ENCODE data around the gene PPP1R12B. TPM values are rescaled to one million over a fixed set of nuclear protein-coding genes. Genes with fewer than 3 reads are reported as not detected.
"Not testable (repeated sequence)": the region's sequence is repeated elsewhere in the genome, so short reads cannot be mapped to it uniquely, and the experiment has no call there.

Gene PPP1R12B
- polyA plus RNA-seq, 3 donors = 17.4 to 24.0 (median 19.2) TPM

GRCh38 chr1:202430111-202430510, 81.6 kb downstream of the PPP1R12B start:
- not testable (repeated sequence) for DNase-seq (ENCODE audit: extremely low read depth in 1 of 11, low read depth in 9 of 11, low spot score in 4 of 11)

- not testable (repeated sequence) for DNase-seq (ENCODE audit: extremely low read depth in 1 of 11, low read depth in 9 of 11, low spot score in 4 of 11)
Measured at GRCh38 chr1:202432338-202432737, 83.8 kb downstream of the PPP1R12B start.

GRCh38 chr1:202433155-202434043, 84.9 kb downstream of the PPP1R12B start:
- DNase-seq (ENCODE audit: extremely low read depth in 1 of 11, low read depth in 9 of 11, low spot score in 4 of 11) = no peak

GRCh38 chr1:202434059-202434458, 85.6 kb downstream of the PPP1R12B start:
- no peak for DNase-seq (ENCODE audit: extremely low read depth in 1 of 11, low read depth in 9 of 11, low spot score in 4 of 11)

DNA sequence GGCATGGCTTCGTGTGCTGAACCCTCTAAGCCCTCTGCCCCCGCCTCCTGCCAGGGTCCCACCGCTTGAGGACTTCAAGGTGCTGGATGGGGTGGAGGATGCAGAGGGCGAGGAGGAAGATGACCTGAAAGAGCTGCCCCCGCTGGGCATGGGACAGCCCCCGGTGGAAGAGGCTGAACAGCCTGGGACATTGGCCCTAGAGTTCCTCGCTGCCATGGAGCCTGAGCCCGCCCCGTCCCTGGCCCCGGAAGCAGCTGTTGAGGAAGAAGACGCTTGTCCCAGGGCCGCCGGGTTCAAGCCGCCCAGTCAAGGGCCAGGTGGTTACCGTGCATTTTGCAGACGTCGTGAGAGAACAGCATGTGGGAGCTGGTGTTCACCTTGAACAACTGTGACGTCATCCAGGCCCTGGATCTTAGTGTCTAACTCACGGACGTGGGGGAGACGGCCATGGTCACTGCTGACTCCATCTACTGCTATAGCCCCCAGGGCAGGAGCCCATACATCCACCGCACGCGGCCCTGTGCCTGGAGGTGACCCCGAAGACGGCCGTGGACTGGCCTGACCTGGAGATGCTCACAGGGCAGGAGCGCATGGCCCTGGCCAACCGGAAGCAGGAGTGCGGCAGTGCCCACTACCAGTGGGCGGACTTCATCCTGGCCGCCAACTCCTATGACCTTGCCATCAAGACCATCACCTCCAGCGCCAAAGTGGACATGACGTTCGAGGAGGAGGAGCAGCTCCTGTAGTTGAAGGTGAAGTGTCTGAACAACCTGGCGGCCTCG, 90.1 kb downstream of the PPP1R12B start:
- no peak for DNase-seq (ENCODE audit: extremely low read depth in 1 of 11, low read depth in 9 of 11, low spot score in 4 of 11)

GRCh38 chr1:202439308-202439707, 90.8 kb downstream of the PPP1R12B start:
- no peak for DNase-seq (ENCODE audit: extremely low read depth in 1 of 11, low read depth in 9 of 11, low spot score in 4 of 11)

DNA sequence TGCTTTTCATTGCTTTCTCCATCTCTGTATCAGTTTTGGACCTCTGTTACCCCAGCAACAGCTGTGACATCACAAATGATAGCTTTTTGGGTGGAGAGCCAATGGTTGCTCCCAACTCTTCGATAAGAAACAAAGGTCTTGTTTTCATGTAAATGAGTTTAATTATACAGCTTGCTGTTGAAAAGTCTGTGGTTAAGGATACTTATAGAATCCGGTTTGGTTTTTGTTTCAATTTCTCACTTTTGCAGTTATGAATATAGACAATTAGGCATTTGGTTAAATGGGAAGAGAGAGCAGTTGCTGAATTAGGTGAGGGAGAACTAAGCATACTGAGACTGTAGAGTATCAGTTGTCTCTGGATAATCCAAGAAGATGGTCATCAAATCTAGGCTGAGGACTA, 99.6 kb downstream of the PPP1R12B start:
- DNase-seq (ENCODE audit: extremely low read depth in 1 of 11, low read depth in 9 of 11, low spot score in 4 of 11) = not testable (repeated sequence)

DNA sequence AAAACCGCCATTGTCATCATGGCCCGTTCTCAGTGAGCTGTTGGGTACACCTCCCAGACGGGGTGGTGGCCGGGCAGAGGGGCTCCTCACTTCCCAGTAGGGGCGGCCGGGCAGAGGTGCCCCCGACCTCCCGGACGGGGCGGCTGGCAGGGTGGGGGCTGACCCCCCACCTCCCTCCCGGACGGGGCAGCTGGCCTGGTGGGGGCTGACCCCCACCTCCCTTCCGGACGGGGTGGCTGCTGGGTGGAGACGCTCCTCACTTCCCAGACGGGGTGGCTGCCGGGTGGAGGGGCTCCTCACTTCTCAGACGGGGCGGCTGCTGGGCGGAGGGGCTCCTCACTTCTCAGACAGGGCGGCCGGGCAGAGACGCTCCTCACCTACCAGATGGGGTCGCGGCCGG, 103.1 kb downstream of the PPP1R12B start:
- not testable (repeated sequence) for DNase-seq (ENCODE audit: extremely low read depth in 1 of 11, low read depth in 9 of 11, low spot score in 4 of 11)

DNA sequence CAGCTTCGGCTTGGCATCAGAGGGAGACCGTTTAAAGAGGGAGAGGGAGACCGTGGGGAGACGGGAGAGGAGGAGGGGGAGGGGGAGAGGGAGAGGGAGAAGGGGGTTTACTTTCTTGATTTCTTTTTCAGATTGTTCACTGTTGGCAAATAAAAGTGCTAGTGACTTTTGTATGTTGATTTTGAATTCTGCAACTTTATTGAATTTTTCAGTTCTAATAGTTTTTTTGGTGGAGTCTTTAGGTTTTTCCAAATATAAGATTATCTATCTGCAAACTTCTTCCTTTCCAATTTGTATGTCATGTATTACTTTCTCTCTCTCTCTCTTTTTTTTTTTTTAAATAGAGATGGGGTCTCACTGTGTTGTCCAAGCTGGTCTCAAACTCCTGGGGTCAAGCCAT, 104.0 kb downstream of the PPP1R12B start:
- DNase-seq (ENCODE audit: extremely low read depth in 1 of 11, low read depth in 9 of 11, low spot score in 4 of 11) = no peak

- DNase-seq (ENCODE audit: extremely low read depth in 1 of 11, low read depth in 9 of 11, low spot score in 4 of 11) = not testable (repeated sequence)
Measured at GRCh38 chr1:202456372-202457169, 108.1 kb downstream of the PPP1R12B start.

GRCh38 chr1:202458651-202459050, 110.2 kb downstream of the PPP1R12B start:
- not testable (repeated sequence) for DNase-seq (ENCODE audit: extremely low read depth in 1 of 11, low read depth in 9 of 11, low spot score in 4 of 11)

DNA sequence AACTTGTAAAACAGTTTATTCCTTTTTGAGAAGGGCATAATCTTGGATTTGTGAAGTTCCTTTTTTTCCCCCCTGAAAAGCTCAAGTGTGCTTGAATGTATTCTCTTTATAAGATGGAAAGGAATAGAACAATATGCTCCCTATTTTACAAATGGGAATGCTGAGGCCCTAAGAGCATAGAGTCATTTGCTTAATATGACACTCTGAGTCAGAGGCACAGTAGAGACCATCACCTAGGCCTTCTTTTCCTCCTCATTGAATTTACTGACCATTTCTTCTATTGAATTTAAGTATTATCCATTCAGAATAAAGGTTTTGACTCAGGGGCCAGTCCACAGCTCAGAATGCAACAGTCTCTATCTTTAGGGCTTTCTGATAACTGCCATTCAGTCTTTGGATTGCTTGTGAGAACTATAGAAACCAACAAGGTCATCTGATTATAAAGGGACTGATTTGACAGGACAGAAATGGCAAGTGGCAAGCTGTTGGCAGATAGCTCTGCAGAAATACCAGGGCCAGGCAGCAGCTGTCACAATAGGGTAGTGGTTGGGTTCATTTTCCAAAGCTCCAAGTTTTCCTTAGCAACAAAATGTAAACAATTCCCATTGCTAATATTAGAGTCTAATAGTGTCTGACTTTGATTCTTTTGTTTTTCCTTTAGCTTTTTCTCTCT, 111.1 kb downstream of the PPP1R12B start:
- not testable (repeated sequence) for DNase-seq (ENCODE audit: extremely low read depth in 1 of 11, low read depth in 9 of 11, low spot score in 4 of 11)

DNA sequence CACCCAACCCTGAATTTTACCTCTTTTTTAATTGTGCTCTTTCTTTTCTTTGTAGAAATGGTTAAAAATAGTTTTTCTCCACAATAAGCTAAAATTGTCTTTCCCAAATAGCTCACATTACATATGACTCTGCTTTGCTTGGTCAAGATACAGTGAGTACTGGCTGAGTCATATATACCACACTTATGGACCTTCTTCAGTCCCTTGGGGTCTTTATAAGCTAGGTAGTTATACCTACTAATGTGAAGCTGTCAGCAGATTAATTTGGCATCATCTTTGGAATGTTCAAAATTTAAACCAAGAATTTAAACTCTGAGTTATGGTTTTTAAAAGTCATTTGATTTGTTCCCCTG, 111.6 kb downstream of the PPP1R12B start:
- not testable (repeated sequence) for DNase-seq (ENCODE audit: extremely low read depth in 1 of 11, low read depth in 9 of 11, low spot score in 4 of 11)

GRCh38 chr1:202462342-202463076, 114.0 kb downstream of the PPP1R12B start:
- DNase-seq (ENCODE audit: extremely low read depth in 1 of 11, low read depth in 9 of 11, low spot score in 4 of 11) = no peak

DNA sequence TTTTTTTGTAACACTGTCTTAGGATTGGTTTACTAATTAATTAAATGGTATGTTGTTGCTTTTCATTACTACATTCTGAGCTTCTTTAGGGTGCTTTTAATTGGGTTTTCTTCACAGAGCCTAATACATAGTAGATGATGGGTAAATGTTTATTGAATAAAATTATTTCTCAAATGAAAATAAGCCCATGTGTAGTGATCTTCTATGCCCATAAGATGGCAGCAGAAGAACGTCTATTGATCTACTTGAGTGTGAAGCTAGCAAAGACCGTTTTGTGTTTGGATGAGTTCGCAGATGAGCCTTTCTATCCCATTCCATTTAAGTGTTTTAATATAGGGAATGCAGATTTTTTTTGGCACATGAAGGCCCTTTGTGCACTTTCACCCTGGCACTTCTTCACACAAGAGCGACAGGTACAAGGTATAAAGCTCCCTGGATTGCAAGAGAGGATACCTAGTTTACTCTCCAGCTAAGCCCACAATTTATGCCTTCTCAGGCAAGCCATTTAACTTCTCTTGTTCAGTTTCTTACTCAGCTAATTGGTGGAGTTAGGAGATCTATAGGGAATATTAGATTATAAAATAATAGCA, 115.7 kb downstream of the PPP1R12B start:
- peak in 5 of 11 donors; percentile 4 to 38 (median 20) for DNase-seq (ENCODE audit: extremely low read depth in 1 of 11, low read depth in 9 of 11, low spot score in 4 of 11)

- DNase-seq (ENCODE audit: extremely low read depth in 1 of 11, low read depth in 9 of 11, low spot score in 4 of 11) = not testable (repeated sequence)
Measured at GRCh38 chr1:202465644-202466270, 117.3 kb downstream of the PPP1R12B start.

DNA sequence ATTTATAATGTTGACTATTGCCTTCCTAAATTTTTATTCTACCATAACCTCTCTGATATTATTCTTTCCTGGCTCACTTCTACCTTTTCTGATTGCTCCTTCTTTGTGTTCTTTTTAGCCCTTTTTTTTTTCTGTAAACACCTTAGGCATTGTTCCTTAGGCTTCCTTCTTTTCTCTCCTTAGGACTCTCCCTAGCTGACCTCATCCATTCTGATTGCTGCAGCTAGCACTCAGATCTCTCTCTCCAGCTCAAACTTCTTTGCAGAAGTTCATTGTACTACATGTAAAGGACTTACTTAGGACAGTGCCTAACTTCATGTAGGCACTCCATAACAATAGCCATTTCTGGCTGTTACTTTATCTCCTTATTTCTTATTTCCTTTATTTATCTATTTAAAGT, 117.8 kb downstream of the PPP1R12B start:
- not testable (repeated sequence) for DNase-seq (ENCODE audit: extremely low read depth in 1 of 11, low read depth in 9 of 11, low spot score in 4 of 11)
